HG03442 (cell line): ENCODE measurements around the gene SHANK3.

ENCODE experiments used
- ATAC-seq: cut with Tn5 transposase; IDR thresholded peaks from one replicate; pipeline ENCODE4 v1.9.1; 2021; ENCODE audit warnings: mild to moderate bottlenecking, moderate library complexity; ENCODE audit not compliant: unreplicated experiment

SHANK3 gene

DNA sequence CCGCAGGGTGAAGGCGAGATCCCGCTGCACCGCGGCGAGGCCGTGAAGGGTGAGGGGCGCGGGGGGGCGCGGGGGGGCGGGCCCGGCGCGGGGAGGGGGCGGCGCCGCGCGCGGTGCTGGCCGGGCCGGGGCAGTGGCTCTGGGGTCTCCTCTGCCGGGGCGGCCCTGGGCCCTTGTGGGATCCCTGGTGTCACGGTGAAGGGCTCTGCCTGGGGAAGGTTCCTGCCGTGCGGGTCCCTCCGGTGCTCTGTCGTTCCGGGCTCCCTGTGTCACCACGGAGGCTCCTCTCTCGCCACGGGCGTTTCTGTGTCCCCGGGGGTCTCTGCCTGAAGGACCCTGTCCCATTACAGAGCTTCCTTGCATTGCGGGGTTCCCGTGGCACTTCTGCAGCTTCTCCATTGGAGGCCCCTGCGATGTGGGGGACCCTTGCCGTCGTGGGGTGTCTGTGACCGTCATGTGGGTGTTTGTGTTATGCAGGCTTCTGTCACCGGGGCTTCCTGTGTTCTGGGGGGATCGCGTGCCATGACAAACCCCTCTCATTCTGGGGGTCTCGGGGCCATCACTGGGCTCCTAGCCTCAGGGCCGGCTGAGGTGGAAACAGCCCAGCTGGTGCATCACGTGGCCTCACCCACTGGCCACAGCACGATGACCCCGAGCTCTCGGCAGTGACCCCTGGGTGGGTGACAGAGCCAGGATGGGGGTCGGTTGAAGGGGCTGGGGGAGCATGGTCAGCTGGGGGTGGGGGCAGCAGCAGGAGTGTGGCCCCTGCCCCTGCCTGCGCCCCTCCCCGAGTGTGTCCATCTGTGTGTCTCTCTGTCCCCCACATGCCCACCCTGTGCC, 25.3 kb downstream of the SHANK3 start:
- no peak for ATAC-seq

DNA sequence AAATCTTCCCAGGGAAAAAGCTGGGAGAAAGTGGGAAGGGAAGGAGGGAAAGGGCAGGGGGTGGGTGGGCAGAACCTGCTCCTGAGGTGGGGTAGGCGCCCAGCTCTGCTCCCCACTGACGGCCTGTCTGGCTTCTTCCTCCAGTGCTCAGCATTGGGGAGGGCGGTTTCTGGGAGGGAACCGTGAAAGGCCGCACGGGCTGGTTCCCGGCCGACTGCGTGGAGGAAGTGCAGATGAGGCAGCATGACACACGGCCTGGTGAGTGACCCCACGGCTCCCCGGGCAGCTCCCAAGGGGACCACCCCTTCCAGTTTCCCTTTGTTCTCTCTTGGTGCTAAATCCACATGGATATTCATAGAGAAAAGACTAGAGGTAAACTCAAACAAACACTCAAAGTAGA, 25.9 kb downstream of the SHANK3 start:
- ATAC-seq: no peak

DNA sequence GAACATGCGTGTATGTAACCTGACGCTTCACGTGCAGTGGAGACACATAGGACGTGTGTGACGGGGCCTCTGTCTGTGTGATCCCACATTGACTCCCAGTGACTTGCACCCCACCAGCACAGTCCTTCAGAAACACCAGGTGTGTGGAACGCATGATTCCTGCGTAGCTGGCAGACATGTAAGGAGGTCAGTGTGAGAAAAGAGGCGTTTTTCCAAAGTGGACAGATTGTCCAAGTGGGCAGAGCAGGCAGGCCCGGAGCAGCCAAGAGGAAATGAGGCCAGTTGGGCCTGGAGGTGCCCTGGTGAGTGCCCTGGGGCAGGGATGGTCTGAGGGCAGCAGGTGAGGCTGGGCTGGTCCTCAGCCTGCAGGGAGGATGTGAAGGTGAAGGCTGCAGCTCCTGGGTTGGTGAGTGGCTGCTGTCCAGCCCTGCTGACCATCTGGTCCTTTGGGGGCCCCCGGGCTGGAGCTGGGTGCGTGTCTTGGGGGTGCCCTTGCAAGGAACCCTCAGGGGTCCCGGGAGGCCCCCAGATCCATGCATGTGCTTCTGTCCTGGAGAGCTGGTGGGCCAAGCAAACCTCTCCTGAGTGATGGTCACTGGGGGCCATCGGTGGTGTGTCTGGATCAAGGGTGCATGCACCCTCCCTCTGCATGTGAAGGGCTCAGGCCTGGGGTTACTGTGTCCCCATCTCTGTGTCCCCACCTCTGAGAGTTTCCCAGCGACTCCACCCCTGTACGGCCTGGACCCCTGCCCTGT, 26.6 kb downstream of the SHANK3 start:
- no peak for ATAC-seq

DNA sequence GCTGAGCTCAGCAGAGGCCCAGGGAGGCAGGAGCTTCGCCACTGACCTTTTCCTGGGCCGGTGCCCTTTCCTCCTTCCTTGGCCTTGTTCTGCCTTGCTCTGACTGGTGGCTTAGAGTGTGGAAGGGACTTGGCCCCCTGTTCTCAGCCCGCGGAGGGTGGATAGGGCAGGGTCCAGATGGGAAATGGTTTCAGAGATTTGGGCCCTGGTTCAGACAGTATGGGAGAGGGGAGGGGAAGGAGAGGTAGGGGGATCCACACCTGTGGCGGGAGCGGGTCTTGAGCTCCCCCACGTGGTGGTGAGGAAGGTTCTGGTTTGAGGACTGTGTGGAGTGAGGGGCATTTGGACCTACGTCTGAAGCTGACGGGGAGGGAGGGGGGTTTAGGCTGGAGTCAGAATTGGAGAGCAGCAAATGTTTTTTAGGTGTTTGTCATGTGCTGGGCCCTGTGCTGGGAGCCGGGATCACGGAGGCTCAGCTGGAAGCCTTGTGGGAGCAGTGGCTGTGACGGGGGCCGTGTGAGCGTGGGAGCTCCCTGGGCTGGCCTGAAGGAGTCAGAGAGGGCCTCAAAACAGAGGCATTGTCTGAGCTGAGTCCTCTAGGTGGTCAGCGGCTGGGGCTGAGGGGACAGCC, 27.2 kb downstream of the SHANK3 start:
- no peak for ATAC-seq

DNA sequence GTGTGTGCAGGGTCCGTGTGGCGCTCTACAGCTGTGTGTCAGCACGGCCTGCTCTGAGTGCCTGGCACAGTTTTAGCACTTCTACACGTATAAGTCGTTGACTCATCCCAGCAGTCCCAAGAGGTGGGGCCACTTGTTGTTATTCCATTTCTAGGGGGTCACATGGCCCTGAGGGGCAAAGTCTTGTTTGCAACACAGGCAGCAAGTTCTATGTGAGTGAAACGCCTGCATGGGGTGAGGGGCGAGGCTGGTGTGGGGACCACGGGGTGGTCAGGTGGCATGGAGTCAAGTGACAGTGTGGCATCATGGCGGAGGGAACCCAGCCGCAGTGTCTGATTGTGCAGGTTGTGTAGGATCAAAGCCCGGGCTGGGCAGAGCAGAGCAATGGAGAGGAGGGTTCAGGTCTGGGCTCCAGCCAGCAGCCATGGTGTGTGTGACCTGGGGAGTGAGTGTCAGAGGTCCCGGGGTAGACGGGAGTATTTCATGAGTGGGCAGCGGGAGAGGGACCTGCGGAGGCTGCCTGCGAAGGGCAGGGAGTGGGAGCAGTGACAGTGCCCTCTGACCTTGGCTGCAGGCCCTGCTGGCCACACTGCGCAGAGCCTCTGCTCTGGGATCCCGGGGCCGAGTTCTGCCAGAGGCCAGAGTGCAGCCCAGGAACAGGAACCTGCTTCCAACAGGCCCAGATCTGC, 27.9 kb downstream of the SHANK3 start:
- no peak for ATAC-seq

DNA sequence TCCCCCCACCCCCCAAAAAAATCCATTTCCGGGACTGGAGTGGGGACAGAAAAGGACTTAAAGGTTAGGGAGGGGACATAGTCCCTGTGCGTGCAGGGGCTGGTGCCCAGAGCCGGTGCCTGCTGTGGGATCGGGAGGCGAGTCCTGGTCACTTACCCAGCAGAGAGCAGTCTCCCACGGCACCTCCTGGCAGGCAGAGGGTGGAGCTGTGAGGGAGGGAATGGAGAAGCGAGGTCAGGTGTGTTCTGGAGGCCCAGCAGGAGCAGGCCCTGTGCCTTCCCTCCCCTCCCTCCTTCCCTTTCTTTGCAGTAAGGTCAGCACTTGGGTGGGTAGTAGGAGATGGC, 28.4 kb downstream of the SHANK3 start:
- no peak for ATAC-seq

DNA sequence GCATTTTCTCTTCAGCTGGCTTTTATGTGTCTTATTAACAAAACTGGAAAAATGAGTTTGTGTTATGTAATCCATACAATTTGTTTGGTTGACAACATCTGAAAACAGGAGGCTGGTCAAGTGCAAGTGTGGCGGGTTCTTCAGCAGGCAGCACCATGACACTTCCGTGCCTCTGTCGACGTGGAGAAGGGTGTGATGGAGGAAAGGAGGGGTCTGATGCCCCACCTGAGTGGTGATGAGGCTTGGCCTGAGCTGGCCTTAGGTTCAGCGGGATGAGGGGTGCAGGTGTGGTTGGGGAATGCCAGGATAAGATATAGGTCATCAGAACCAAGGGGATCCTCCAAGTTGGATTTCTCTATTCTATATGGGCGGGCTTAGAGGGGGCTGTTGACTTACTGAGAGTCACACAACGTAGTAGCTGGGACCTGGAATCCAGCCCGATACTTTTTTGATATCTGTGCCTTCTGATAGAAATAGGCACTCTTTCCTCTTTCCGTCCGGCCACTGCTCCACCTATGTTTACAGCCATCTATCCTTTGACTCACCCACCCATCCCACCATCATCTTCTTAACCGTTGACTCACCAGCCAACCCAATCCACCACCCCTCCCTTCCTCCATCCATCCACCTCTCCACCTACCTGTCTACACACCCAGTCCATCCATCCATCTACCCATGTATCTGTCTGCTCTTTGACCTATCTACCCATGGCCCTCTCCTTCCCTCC, 29.0 kb downstream of the SHANK3 start:
- ATAC-seq: no peak

DNA sequence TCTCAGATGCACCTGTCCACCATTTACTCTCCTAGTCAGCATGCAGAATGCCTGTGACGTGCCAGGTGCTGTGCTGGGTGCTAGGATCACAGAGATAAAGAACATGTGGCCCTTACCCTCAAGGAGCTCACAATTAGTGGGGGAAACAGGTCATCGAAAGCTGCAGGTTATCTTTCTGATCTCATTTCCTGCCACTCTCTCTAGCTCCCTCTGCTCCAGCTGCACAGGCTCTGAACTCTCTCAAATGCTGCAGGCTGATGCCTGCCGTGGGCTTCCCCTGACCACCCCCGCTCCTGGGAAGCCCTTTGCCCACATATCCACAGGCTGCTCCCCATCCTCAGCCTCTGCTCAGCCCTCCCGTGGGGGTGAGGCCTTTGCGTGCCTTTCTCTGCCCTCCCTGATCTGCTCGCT, 29.6 kb downstream of the SHANK3 start:
- no peak for ATAC-seq

DNA sequence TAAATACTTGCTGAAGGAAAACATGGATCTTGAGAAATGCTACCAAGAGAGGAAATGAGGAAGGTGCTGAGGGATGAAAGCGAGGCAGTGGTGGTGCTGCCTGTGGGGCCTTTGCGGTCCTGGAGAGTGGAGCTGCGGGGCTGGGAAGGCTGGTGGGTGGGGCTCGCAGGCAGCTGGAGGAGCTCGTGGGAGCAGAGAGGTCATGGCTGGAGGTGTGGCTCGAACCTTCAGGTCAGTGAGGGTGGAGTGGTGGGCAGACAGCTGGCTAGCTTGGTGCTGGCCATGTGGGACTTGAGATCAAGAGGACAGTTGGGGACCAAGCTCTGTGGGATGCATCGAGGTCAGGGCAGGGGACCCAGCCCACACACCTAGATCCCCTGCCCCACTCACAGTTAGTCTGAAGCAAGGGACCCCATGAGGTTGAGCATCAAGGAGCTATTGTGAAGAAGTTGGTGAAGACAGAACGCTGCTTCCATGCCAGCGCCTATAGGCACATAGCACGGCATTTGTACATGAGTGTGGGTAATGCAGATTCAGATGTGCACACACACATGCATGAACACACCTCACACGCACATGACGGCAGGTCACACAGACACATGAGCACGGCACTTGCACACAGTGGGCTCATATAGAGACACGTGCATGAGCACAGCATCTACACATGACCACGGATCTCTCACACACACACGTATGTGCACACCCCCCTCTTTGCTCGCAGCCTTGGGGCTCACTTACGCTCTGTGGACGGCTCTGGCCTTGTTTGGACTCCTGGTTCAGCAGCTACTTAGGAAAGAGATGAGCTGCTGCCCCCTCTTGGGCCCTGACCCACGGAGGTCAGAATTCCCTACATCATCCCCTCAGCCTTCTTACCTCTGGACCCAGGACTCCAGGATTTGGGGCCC, 30.4 kb downstream of the SHANK3 start:
- ATAC-seq: no peak

DNA sequence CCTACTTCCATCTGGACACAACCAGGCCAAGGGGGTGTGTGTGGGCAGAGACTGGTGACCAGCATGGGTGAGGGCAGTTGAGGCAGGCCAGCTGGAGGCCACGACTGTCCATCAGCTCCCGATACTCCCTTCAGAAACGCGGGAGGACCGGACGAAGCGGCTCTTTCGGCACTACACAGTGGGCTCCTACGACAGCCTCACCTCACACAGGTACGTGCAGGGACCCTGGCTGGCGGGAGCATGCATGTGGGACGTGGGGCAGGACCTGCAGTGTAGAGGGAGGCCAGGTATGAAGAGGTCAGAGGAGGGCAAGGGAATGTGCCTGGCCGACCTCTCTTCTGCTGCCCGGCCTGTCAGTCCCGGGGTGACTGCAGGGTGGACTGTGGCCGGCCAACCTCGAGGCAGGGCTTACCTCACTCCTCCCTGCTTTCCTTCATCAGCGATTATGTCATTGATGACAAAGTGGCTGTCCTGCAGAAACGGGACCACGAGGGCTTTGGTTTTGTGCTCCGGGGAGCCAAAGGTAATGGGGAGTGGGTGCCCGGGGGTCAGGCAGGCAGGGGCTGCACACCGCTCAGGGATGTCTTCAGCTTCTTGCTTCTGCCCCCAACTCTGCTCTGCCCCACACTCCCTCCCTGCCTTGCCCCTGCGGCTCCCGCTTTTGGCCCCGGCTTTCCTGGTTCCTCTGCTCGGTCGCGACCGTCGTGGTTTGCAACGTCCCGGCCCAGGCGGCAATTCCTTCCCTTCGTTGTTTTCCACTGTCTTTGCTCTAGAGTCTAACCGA, 31.3 kb downstream of the SHANK3 start:
- no peak for ATAC-seq

DNA sequence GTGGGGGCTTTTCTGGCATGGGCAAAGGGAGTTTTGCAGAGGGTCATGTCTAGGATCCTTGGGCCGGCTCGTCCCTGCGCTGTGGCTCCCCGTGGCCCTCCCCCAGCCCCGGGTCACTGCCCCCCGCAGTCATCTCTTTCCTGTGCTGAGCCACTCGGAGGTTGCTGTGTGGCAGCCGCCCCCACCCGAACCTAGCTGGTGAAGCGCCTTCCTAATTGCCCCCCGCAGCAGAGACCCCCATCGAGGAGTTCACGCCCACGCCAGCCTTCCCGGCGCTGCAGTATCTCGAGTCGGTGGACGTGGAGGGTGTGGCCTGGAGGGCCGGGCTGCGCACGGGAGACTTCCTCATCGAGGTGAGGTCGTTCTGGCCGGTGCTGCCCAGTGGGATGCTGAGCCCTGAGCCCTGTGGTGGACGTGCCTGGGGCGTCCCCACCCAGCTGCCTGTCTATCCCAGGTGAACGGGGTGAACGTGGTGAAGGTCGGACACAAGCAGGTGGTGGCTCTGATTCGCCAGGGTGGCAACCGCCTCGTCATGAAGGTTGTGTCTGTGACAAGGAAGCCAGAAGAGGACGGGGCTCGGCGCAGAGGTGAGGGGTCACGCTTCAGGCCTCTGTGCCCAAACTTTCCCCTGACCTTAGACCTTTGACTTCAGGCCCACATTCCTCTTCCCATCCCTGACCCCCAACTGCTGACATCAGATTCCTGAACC, 32.0 kb downstream of the SHANK3 start:
- no peak for ATAC-seq

DNA sequence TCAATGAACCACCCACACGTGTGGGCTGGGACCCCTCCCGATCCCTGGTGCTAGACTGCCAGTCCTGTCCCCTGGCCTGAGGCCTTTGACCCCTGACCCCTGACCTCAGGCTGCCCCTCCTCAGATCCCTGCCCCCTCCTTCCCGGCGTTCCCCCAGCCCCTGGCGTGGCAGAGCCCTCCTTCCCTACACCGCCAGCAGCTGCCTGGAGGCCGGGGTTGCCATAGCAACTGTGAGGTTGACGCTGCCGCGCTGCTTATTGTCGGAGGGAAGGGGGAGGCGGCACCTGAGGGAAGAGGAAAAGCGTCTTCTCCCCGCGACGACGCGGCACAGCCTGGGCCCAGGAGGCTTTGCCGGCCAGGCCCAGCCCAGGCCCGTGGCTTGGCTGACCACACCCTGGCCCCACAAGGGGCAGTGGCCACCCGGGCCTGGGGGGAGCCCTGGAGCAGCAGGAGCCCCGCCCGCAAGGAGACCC, 32.6 kb downstream of the SHANK3 start:
- no peak for ATAC-seq

DNA sequence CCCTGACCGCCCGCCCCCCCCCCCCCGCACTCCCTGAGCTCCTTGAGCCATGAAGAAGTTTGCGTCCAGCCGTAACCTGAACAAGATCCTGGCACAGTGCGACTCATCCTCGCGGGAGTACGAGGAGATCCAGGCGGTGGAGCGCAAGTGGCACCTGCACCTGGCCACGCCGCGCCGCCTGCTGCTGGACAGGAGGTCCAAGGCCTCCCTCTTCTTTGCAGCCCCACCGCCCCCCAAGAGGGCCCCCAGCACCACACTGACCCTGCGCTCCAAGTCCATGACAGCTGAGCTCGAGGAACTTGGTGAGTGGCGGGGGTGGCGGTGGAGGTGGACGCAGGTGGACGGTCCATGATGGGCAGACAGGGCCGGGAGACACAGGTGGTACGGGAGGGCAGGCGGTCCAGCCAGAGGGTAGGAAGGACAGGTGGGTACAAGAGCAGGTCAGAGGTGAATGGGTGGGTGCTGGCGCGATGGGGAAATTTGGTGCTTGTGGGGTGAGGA, 33.3 kb downstream of the SHANK3 start:
- ATAC-seq: no peak

DNA sequence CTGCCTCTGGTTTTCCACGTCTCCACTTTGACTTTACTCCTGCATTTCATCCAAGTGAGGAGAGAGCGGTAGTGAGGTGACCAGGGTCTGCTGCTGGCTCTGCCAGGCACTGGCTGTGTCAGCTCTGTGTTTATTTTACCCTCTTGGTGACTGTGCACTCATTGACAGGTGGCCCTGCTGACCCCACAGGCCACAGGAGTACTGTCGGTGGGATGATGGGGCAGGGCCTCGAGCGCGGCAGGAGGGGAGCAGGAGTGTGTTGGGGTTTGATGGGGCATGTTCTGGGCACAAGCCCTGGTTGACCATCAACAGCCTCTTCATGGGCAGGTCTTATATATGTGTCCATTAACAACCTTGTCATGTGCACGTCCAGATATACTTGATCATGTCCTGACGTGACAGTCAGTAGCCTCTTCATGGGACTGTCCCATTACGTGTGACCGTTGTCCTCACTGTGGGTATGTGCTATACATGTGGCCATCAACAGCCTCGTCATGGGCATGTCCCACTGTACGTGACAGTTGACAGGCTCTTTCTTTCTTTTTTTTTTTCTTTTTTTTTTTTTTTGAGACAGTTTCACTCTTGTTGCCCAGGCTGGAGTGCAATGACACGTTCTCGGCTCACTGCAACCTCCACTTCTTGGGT, 34.0 kb downstream of the SHANK3 start:
- ATAC-seq: no peak

DNA sequence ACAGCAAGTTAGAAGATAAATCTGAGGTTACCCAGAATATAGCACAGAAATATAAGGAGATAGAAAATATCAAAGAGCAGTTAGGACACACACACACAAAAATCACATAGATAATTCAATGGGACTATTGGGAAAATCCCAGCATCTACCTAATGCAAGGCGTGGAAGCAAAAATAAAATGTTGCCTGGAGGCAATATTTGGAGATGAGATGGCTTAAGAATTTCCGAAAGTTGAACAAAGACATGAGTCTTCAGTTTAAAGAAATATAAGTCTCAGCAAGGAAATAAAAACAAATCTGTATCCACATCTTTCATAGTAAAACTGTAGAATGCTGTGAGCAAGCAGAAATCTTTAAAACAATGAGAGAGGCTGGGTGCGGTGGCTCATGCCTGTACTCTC, 35.9 kb downstream of the SHANK3 start:
- no peak for ATAC-seq

DNA sequence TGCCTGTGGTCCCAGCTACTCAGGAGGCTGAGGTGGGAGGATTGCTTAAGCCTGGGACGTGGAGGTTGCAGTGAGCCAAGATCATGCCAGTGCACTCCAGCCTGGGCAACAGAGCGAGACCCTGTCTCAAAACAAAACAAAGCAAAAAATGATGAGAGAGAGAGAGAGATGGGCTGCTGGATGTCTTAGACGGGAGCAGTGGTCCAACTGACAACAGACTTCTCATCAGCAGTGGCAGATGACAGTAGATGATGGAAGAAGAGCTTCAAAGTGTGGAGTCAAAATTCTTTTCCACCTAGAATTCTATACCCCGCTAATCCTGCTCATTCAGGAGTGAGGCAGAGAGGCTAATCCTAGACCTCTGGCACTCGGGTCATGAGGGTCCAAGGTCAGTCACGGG, 36.4 kb downstream of the SHANK3 start:
- no peak for ATAC-seq

DNA sequence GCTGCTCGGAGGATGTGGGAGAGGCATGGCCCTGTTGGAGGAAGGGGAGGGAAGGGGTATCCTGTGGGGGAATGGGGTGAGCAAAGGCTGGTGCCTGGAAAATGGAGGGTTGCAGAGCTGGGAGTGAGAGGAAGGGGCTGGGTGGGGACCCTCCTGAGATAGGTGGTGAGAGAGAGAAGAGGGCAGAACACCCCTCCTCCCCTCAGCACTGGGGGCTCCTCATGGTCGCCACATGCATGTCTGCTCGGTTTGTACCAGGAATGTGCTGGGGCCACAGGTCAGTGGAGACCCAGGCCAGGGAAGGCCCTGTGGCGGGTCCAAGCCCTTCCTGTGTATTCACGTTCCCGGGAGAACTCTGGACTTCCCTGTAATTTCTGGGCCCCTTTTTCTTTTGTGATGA, 37.6 kb downstream of the SHANK3 start:
- no peak for ATAC-seq

DNA sequence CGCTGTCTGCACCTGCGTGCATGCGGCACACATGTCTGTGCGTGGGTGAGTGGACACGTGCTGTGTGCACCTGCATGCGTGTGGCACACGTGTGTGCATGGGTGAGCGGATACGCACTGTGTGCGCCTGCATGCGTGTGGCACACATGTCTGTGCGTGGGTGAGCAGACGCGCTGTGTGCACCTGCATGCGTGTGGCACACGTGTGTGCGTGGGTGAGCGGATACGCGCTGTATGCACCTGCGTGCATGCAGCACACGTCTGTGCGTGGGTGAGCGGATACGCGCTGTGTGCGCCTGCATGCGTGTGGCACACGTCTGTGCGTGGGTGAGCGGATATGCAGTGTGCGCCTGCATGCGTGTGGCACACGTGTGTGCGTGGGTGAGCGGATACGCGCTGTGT, 38.3 kb downstream of the SHANK3 start:
- ATAC-seq: no peak
